ENCODE measurements around the gene LUZP2.

The LUZP2 gene

DNA sequence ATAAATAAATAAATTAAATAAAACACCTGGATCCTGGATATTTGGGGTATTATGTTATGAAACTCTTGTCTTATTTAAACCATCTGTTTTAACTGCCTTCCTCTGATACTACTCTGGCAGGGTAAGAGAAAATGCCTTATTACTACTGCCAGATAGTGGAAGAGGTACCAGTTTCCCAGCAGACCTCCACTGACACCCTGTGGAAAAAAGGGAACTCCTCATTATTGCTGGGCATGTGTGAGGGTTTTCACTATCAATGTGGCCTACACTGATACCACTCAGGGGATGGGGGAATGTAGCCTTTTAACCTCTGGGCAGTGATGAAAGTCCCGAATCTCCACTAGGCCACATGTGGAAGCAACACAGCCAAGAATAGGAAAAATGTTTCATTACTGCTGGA lies 121.0 kb downstream of the LUZP2 start:
- in situ Hi-C loops (cut with MboI; ENCODE audit: low sequenced_read_pairs, unreplicated experiment), result no loop called here
- DNase-seq (ENCODE audit: low spot score), result no peak
- TF ChIP-seq, protein P1, sequence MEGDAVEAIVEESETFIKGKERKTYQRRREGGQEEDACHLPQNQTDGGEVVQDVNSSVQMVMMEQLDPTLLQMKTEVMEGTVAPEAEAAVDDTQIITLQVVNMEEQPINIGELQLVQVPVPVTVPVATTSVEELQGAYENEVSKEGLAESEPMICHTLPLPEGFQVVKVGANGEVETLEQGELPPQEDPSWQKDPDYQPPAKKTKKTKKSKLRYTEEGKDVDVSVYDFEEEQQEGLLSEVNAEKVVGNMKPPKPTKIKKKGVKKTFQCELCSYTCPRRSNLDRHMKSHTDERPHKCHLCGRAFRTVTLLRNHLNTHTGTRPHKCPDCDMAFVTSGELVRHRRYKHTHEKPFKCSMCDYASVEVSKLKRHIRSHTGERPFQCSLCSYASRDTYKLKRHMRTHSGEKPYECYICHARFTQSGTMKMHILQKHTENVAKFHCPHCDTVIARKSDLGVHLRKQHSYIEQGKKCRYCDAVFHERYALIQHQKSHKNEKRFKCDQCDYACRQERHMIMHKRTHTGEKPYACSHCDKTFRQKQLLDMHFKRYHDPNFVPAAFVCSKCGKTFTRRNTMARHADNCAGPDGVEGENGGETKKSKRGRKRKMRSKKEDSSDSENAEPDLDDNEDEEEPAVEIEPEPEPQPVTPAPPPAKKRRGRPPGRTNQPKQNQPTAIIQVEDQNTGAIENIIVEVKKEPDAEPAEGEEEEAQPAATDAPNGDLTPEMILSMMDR (IDR thresholded peaks at IDR 0.05; ENCODE audit: borderline replicate concordance, control extremely low read depth, extremely low read depth, insufficient read depth, missing control alignments), result no peak

- no peak for DNase-seq (ENCODE audit: low spot score)
- in situ Hi-C loops (cut with MboI; ENCODE audit: low sequenced_read_pairs, unreplicated experiment), result no loop called here
- TF ChIP-seq, protein P1 (IDR thresholded peaks at IDR 0.05; ENCODE audit: borderline replicate concordance, control extremely low read depth, extremely low read depth, insufficient read depth, missing control alignments), result no peak
Measured at GRCh38 chr11:24619900-24620299, 123.0 kb downstream of the LUZP2 start.

- TF ChIP-seq, protein P1 (IDR thresholded peaks at IDR 0.05; ENCODE audit: borderline replicate concordance, control extremely low read depth, extremely low read depth, insufficient read depth, missing control alignments), result no peak
- in situ Hi-C loops (cut with MboI; ENCODE audit: low sequenced_read_pairs, unreplicated experiment), result no loop called here
- DNase-seq (ENCODE audit: low spot score), result no peak
Measured at GRCh38 chr11:24622262-24622661, 125.4 kb downstream of the LUZP2 start.

DNA sequence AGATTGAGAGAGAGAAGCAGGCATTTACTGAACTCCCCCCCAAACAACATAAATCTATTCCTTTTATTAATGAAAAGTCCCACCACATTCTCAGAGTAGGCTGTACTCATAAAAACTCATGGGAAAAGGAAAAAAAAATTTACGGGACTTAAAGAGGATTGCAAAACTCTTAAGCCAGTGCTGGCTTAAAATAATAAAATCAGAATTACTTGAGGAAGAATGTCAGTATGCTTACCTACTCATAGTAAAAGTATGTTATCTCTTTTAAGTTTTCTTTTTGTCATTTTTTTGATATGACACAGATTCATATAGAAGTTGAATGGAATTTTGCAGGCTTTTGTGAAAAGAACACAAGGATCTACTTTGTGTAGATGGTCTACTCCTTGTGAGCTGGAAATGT lies 126.3 kb downstream of the LUZP2 start:
- DNase-seq (ENCODE audit: low spot score), result no peak
- TF ChIP-seq, protein P1 (IDR thresholded peaks at IDR 0.05; ENCODE audit: borderline replicate concordance, control extremely low read depth, extremely low read depth, insufficient read depth, missing control alignments), result no peak
- in situ Hi-C loops (cut with MboI; ENCODE audit: low sequenced_read_pairs, unreplicated experiment), result no loop called here

GRCh38 chr11:24624432-24624831 lies 127.6 kb downstream of the LUZP2 start:
- no peak for DNase-seq (ENCODE audit: low spot score)
- TF ChIP-seq, protein P1 (IDR thresholded peaks at IDR 0.05; ENCODE audit: borderline replicate concordance, control extremely low read depth, extremely low read depth, insufficient read depth, missing control alignments), result no peak
- in situ Hi-C loops (cut with MboI; ENCODE audit: low sequenced_read_pairs, unreplicated experiment), result no loop called here

DNA sequence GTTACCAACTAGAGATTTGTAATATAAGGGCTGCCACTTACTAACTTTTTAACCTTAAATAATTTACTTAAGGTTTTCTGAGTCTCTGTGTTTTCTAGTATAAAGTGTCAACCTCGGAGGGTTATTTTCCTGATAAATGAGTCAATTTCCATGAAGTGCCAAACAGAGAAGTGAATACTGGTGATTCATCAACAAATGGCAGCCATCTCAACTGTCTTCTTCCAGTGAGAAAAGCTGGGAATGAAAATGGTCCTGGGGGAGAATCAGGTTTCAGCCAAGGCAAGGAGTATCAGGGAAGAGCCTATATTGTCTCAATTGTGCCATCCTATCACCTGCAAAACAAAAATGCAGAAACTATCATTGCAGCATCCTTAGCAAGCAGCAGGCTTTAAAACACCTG lies 129.1 kb downstream of the LUZP2 start:
- in situ Hi-C loops (cut with MboI; ENCODE audit: low sequenced_read_pairs, unreplicated experiment), result no loop called here
- TF ChIP-seq, protein P1 (IDR thresholded peaks at IDR 0.05; ENCODE audit: borderline replicate concordance, control extremely low read depth, extremely low read depth, insufficient read depth, missing control alignments), result no peak
- DNase-seq (ENCODE audit: low spot score), result no peak

Data from GM13976 (cell line).